Measurements from ENCODE around the gene ADAMTS13. TPM values are rescaled to one million over a fixed set of nuclear protein-coding genes. Genes with fewer than 3 reads are reported as not detected.

The ADAMTS13 gene
- total RNA-seq, 1 donor from 2014 or later = 9.1 TPM

DNA sequence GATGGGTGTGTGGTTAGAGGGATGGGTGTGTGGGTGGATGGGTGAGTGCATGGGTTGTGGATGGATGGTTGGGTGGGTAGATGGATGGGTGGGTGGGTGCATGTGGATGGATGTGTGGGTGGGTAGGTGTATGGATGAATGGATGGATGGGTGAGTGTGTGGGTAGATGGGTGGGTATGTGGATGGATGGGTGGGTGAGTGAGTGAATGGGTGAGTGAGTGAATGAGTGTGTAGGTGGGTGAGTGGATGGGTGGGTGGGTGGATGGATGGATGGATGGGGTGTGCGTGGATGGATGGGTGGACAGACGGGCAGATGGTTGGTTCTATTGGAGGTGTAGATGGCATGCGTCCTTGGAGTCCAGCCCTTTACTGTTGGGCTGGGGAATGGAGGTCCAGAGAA, 28.8 kb upstream of the ADAMTS13 start:
- H3K9me3 Mint-ChIP-seq (ENCODE audit: unreplicated experiment) = no peaks in the 10 kb centered on the region
- no peaks in the 10 kb centered on the region for H3K4me1 Mint-ChIP-seq (ENCODE audit: unreplicated experiment)
- DNase-seq (ENCODE audit: low spot score) = no peak
- no peak overlapping the region for H3K4me3 Mint-ChIP-seq (ENCODE audit: unreplicated experiment)
- H3K36me3 Mint-ChIP-seq (ENCODE audit: low read depth, unreplicated experiment) = no peaks in the 10 kb centered on the region
- TF ChIP-seq, protein P1, sequence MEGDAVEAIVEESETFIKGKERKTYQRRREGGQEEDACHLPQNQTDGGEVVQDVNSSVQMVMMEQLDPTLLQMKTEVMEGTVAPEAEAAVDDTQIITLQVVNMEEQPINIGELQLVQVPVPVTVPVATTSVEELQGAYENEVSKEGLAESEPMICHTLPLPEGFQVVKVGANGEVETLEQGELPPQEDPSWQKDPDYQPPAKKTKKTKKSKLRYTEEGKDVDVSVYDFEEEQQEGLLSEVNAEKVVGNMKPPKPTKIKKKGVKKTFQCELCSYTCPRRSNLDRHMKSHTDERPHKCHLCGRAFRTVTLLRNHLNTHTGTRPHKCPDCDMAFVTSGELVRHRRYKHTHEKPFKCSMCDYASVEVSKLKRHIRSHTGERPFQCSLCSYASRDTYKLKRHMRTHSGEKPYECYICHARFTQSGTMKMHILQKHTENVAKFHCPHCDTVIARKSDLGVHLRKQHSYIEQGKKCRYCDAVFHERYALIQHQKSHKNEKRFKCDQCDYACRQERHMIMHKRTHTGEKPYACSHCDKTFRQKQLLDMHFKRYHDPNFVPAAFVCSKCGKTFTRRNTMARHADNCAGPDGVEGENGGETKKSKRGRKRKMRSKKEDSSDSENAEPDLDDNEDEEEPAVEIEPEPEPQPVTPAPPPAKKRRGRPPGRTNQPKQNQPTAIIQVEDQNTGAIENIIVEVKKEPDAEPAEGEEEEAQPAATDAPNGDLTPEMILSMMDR (IDR thresholded peaks at IDR 0.05; ENCODE audit: unreplicated experiment) = no peak
- peaks cover 8% of the 10 kb centered on the region for H3K27me3 Mint-ChIP-seq (ENCODE audit: unreplicated experiment)
- H3K27ac Mint-ChIP-seq (ENCODE audit: unreplicated experiment) = no peak overlapping the region

DNA sequence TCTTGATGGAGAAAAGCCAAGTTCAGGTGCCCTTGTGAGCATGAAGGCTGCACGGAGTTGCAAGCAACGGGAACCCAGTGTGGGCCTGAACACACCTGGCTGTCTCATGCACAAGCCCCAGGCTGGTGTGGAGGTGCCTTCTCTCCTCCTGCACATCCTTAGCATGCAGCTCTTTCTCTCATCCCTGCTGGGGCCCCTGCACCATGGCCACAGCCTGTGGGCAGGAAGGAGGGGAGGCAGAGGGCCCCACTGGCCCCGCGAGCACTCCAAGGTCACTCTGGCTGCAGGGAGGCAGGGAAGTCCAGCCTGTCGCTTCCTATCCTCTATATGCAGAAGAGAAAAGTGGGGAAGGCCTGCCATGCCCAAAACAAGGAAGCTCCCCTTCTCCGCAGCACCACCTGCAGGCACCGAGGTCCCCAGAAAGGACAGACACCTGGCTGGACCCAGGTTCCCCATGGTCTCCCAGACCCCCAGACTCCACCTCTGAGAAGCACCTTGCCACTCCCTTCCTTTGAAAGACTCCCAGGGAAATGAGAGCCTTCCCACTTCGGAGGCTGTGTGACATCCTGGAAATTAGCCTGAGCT, 27.4 kb upstream of the ADAMTS13 start:
- H3K4me3 Mint-ChIP-seq (ENCODE audit: unreplicated experiment) = no peak overlapping the region
- no peak overlapping the region for H3K27ac Mint-ChIP-seq (ENCODE audit: unreplicated experiment)
- no peak for DNase-seq (ENCODE audit: low spot score)
- TF ChIP-seq, protein P1 (IDR thresholded peaks at IDR 0.05; ENCODE audit: unreplicated experiment) = no peak
- H3K36me3 Mint-ChIP-seq (ENCODE audit: low read depth, unreplicated experiment) = no peaks in the 10 kb centered on the region
- no peaks in the 10 kb centered on the region for H3K9me3 Mint-ChIP-seq (ENCODE audit: unreplicated experiment)
- H3K4me1 Mint-ChIP-seq (ENCODE audit: unreplicated experiment) = no peaks in the 10 kb centered on the region
- peaks cover 8% of the 10 kb centered on the region for H3K27me3 Mint-ChIP-seq (ENCODE audit: unreplicated experiment)

DNA sequence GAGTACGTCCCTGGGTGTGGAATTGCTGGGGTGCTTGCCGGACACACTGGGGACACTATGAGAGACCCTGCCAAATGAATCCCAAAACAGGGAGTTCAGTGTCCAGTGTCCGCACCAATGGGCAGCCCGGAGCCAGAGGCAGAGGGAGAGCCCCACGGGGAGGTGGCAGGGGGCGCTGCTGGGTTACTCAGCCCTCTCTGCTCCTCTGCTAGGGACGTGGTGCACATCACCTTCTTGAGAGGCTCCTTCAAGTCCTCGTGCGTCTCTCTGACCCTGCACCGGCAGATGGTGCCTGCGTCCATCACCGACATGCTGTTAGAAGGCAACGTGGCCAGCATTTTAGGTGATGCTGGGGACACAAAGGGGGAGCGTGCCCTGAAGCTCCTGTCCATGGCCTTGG, 25.2 kb upstream of the ADAMTS13 start:
- Mint-ChIP-seq H3K4me1 (ENCODE audit: unreplicated experiment) (no peaks in the 10 kb centered on the region), H3K27ac (ENCODE audit: unreplicated experiment) (no peak overlapping the region), H3K36me3 (ENCODE audit: low read depth, unreplicated experiment) (no peaks in the 10 kb centered on the region), H3K4me3 (ENCODE audit: unreplicated experiment) (no peak overlapping the region), H3K9me3 (ENCODE audit: unreplicated experiment) (no peaks in the 10 kb centered on the region), H3K27me3 (ENCODE audit: unreplicated experiment) (peaks cover 8% of the 10 kb centered on the region)
- peak; percentile 65 for DNase-seq (ENCODE audit: low spot score)
- TF ChIP-seq, protein P1 (IDR thresholded peaks at IDR 0.05; ENCODE audit: unreplicated experiment) = peak; percentile 13

DNA sequence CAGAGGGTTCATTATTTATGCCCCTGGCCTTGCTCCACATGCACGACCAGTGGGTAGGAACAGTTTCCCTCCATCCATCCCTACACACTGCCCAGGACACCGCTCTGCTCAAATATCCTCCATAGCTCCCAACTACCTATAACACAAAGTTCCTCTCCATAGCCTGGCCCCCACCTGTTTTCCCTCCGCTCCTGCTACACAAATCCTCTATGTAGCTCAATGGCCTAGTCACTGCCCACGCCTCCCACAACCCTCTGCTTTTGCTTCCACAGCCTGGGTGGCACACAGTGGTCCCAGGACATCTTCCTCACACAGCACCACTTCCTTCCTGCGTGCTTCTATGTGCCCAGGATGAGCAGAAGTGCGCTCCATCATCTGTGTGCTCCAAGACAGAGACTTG, 24.8 kb upstream of the ADAMTS13 start:
- TF ChIP-seq, protein P1 (IDR thresholded peaks at IDR 0.05; ENCODE audit: unreplicated experiment) = no peak
- no peak for DNase-seq (ENCODE audit: low spot score)
- Mint-ChIP-seq H3K4me1 (ENCODE audit: unreplicated experiment) (no peaks in the 10 kb centered on the region), H3K4me3 (ENCODE audit: unreplicated experiment) (no peak overlapping the region), H3K36me3 (ENCODE audit: low read depth, unreplicated experiment) (no peaks in the 10 kb centered on the region), H3K27me3 (ENCODE audit: unreplicated experiment) (peaks cover 8% of the 10 kb centered on the region), H3K27ac (ENCODE audit: unreplicated experiment) (no peak overlapping the region), H3K9me3 (ENCODE audit: unreplicated experiment) (no peaks in the 10 kb centered on the region)

DNA sequence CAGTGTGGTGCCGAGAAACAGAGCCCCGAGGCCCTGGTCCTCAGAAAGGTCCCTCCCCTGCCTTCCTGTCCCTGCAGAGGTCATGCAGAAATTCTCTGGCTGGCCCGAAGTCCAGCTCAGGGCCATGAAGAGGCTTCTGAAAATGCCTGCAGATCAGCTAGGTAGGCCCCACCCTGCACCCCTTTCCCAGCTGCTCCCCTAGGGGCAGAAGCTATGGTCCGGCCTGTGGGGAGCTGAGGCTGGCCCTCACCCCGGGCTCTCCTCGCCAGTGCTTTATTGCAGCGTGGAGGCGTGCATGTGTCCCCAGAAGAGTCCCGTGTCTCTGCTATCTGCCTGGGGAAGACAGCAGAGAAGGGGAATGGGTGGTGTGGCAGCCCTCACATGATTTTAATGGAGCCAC, 24.3 kb upstream of the ADAMTS13 start:
- no peaks in the 10 kb centered on the region for H3K9me3 Mint-ChIP-seq (ENCODE audit: unreplicated experiment)
- TF ChIP-seq, protein P1 (IDR thresholded peaks at IDR 0.05; ENCODE audit: unreplicated experiment) = no peak
- DNase-seq (ENCODE audit: low spot score) = no peak

More for the DNA sequence above, 24.3 kb upstream of the ADAMTS13 start:
- Mint-ChIP-seq H3K36me3 (ENCODE audit: low read depth, unreplicated experiment) (no peaks in the 10 kb centered on the region), H3K4me1 (ENCODE audit: unreplicated experiment) (no peaks in the 10 kb centered on the region), H3K27me3 (ENCODE audit: unreplicated experiment) (peaks cover 8% of the 10 kb centered on the region), H3K4me3 (ENCODE audit: unreplicated experiment) (no peak overlapping the region), H3K27ac (ENCODE audit: unreplicated experiment) (no peak overlapping the region)

All from endothelial cell (in vitro differentiated cells).